Stimulated activated CD4-positive, alpha-beta T cell treated with anti-CD3 and anti-CD28 coated beads, Interleukin-1b, Interleukin-23, amount 100 ng/mL, for 4 hours (primary cell): Measurements from ENCODE around the gene AGT.
"Not testable (repeated sequence)": the region's sequence is repeated elsewhere in the genome, so short reads cannot be mapped to it uniquely, and the experiment has no call there.

Experiments used
- DNase-seq, 2 donors: peaks; one replicate each; pipeline ENCODE4 v3.0.0-alpha.2; 2020; ENCODE audit warnings: low read depth in 2 of 2

AGT gene

DNA sequence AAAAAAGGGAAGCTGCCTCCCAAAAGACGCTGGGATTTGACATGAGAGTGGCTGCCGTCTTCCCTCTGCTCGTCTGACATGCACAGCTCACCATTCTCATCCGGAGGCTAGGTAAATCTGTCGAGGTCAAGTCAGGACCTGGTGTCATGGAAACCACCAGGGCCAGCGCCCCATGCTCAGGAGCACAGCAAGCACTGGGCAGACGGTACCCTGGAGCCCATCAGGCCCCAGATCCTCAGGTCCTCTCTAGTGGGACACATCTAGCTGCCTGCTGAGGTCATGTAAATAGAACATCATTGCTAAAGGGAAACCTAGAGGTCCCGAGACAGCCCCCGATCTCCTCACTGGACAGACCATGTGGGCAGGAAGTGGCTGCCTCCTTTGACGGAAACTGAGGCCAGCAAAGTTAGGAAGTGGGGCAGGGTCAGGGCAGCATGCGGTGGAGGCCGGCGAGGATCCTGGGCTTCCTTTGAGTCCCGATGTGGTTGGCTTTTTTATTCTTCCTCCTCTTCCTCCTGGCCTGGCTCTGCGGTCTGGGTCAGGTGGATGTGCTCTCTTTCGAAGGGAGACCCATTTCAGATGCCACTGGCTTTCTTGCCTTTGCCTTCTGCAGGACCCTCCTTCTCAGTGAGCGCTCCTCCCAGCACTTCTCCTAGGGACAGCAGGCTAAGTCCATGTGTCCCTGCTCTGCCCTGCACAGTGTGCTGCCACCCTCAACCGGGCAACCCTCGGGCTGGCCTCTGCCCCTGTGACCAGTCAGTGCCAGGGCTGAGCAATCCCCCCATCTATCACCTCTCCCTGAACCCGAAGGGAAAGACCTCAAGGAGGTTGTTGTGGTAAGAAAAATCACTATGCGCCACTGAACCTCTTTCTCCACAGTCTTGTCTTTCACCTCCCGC lies 5.9 kb downstream of the AGT start:
- DNase-seq: no peak

DNA sequence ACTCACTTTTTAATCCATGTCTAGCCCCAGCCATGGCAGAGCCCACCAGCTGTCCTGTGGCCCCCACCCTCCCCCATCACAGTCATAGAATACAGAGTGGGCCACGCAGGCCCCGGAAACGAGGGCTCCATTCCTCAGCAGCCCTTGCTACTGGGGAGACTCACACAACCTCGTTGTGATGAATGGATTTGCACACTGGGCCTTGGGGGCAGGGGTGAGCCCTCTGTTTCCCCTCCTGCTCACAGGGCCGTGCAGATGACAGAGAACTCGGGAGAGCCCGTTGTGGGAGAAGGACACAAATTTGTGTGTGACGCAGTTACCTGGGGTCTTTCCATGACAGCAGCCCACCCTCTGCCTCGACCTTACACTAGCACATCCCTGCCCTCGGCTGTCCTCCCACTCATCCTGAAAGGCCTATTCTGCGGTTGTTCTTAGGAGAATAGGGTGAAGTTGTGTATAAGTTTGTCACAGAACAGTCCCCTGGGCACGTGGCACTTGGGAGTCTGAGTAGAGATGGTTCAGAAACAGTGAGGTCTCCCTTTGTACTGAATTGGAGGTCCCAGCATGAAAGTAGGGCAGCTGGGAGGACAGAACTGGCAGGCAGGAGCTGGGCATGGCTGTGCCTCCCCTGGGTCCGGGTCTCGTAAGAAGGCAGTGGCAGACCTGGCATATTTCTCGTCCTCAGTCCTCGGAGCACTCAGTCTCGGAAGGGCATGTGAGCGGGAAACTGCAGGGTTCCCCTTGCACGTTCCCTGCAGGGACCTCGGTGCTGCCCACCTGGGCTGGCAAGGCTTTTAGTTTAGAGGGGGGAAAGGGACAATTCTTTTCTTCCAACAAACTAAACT lies 6.8 kb downstream of the AGT start:
- no peak for DNase-seq

DNA sequence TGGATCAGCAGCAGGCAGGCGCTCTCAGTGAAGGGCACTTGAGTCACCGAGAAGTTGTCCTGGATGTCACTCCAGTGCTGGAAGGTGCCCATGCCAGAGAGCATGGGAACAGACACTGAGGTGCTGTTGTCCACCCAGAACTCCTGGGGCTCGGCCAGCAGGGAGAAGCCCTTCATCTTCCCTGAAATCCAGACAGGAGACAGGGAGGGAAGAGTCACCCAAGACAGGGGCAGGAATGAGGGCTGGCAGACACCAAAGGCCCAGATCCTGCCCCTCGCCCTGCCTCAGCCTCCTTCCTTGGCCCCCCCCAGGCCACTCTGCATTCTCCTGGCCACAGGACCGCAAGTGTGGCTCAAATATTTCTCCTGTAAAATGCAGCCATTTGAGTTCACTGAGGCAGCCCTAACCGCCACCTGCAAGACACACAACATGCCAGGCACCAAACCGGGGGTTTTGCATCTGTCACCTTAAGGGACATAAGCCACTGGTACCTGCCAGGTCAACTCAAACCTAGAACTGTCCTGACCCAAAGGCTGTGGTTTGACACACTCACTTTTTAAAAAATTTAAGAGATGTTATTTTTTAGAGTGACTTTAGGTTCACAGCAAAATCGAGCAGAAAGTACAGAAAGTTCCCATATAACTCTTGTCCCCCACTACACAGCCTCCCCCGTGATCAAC lies 7.8 kb downstream of the AGT start:
- DNase-seq: no peak

DNA sequence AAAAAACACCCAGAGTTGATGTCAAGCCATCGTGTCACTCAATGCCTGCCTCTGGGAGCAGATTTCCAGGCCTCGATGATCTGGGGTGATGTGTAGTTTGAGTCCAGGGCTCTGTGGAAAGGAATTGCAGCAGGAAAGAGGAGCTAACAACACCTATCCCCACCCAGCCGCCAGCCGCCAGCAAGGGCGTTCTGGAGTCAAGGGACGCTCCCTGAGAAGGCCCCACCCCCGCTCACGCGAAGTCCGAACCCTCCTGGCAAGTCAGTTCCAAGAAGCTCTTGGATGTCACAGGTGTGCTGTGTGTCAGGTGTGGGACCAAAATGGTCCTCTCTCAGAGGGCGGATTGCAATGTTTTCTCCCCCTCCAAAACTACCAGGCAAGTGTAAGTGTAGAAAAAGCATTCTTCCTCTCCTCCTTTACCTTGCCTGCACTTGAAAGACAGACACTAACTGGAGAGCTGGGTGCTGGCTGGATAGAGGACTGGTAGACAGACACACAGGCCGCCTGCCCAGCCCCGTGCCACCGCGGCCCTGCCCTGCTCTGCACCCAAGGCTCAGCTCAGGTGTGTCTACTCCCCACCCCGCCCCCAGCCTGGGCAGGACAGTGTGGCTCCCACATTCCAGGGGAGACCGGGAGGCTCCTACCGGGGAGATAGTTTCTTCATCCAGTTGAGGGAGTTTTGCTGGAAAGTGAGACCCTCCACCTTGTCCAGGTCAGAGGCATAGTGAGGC lies 8.5 kb downstream of the AGT start:
- no peak for DNase-seq

DNA sequence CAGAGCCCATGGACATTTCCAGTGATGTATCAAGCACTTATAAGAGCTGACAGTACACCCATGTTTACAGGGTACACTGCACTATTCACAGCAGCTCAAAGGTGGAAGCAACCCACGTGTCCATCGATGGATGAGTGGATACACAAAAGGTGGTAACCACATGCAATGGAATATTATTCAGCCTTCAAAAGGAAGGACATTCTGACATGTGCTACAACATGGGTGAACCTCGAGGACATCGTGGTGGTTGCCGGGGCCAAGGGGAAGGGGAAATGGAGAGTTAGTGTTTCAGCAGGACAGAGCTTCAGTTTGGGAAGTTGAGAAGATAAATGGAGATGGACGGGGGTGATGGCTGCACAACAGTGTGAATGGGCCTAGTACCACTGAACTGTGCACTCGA lies 9.1 kb downstream of the AGT start:
- no peak for DNase-seq

DNA sequence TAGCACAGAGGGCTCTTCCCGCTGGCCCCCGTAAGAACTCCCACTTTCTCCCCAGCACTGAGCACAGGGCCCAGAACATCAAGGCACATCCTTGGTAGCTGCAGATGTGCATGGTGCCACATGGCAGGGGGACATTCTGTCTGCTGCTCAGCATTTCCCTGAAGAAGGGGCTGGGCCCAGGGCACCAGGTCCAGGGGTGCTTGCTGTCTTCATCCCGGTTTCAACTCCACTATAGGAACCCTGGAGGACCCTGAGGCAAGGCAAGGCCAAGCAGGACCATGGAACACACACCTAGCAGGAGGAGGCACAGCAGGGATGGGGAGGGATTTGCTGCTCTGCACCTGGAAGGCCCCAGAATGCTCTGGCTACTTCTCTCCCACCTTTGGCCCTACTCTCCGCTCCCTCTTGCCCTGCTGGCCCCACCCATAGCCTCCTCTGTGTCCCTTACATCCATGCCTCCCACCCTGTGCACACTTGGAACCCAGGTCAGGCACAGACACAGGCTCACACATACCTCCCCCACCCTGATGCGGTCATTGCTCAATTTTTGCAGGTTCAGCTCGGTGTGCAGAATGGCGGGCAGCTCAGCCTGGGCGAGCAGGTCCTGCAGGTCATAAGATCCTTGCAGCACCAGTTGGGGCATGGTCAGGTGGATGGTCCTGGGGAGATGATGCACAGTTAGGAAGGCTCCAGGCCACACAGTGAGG lies 10.1 kb downstream of the AGT start:
- DNase-seq: no peak

DNA sequence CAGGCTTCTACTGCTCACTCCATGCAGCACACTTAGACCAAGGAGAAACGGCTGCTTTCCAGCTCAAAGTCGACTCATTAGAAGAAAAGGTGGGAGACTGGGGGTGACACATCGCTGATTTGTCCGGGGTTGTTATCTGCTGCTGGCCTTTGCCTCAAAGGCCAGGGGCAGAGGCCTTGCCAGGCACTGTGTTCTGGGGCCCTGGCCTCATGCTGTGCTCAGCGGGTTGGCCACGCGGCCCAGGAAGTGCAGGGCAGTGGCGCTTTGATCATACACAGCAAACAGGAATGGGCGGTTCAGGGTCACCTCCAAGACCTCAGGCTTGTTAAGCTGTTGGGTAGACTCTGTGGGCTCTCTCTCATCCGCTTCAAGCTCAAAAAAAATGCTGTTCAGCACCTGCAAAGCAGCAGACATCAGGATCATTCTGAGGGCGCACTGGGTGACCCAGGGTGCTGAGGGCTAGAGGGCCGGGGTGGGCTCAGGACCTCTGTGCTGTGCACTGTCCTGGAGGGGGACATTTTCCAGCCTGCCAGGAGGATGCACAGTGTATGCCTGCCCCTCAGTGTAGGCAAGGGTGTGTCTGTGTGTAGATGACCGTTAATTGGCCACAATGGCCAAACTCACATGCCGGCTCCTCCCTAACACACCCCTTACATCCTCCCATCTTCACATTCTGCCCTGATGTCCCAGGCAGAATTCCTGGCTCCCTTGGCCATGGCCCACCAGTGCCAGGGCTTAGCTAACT lies 10.8 kb downstream of the AGT start:
- no peak for DNase-seq

DNA sequence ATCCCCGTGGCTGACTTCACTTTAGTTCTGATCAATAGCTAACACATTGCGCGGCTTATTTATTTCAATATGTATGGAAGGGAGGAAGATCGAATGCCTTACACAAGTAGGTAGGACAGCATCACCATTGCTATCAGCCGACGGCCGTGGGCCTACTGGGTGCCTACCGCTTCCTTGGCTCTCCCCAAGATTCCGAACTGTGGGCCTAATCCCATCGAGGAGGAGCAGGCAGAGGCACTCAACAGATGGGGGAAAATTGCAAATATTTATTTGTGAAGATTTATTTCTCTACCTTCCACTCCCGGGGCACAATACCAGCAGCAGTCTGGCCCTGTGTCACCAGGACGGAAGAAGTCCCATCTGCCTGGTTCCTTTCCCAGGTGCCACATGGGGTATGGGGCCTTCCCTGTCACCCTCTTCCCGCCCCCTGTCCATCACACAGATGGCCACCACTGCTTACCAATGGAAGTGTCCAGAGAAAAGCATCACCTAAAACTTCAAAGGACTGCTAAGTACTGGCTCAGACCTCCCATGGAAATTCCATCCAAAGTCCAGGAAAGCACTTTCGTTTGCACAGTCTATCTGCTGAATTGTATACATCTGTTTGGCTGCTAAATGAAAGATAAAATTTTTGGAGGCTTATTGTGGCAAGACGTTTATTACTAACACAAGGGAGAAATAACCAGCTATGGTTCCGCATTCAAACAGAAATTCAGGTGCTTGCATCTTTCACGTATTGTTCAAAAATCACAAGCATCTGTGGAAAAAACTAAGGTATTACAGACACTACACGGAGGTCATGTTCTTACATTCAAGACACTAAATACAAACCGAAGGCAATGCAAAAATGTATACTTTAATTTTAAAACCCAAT lies 11.8 kb downstream of the AGT start:
- no peak for DNase-seq

DNA sequence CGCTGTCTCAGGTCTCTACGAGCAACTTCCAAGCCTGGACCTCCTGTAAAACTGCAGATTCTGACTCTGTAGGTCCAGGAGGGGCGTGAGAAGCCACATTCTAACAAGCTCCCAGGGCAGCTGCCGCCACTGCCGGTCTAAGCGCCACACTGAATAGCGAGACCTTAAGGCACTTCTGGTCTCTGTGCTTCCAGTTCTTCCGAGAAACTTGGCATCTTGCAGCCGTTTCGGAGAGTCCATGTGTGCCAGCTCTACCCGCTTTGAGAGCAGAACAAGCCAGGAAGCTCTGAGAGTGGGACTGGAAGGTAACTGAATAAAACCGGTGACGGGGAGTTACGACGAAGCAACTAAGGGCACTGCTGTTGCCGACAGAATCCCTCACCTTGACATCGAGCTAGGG lies 12.5 kb downstream of the AGT start:
- no peak for DNase-seq

DNA sequence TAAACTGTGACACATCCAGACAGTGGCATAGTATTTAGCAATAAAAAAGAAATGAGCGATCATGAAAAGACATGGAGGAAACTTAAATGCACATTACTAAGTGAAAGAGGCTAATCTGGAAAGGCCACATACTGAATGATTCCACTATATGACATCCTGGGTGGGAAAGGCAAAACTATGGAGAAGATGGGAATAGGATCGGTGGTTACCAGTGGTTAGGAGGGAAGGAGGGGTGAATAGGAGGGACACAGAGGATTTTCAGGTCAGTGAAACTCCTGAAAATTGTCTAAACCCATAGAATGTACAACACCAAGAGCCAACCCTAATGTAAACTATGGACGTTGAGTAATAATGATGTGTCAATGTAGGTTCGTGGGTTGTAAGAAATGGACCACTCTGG lies 13.8 kb downstream of the AGT start:
- DNase-seq: no peak

DNA sequence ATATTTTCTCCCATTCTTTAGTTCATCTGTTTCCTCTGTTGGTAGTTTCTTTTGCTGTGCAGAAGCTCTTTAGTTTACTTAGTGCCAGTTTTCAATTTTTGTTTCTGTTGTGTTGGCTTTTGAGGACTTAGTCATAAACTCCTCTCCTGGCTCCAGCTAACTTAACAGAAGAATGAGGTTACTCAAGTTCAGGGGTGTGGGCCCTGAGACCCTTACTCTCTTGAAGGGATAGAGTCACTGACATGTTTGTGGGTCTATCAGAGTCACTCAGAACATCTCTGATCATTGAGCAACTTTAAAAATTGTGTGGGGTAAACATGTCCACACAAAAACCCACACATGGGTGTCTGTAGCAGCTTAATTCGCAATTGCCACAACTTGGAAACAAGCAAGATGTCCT lies 14.2 kb downstream of the AGT start:
- DNase-seq: no peak

DNA sequence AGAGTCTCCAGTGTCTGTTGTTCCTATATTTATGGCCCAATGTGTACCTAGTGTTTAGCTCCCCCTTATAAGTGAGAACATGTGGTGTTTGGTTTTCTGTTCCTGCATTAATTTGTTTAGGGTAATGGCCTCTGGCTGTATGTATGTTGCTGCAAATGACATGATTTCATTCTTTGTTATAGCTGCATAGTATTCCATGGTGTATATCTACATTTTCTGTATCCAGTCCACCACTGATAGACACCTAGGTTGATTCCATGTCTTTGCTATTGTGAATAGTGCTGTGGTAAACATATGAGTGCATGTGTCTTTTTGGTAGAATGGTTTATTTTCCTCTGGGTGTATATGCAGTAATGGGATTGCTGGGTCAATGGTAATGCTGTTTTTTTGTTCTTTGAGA lies 15.0 kb downstream of the AGT start:
- not testable (repeated sequence) for DNase-seq

DNA sequence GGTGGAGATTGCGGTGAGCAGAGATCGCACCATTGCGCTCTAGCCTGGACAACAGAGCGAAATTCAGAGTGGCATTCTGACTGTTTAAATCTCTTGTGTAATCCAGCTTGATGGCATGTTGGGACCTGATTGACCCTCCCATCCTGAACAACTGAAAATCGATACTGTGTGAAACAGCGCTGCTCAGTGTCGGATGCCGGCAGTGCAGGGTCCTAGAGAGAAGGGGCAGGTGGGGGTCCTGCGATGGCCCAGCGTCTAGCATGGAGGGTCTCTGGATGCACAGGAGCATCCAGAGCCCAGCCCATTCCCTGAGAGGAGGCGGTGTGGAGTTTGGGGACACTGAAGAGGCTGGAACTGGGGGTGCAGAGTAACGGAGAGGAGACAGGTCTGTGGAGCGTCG lies 15.8 kb downstream of the AGT start:
- DNase-seq: no peak

DNA sequence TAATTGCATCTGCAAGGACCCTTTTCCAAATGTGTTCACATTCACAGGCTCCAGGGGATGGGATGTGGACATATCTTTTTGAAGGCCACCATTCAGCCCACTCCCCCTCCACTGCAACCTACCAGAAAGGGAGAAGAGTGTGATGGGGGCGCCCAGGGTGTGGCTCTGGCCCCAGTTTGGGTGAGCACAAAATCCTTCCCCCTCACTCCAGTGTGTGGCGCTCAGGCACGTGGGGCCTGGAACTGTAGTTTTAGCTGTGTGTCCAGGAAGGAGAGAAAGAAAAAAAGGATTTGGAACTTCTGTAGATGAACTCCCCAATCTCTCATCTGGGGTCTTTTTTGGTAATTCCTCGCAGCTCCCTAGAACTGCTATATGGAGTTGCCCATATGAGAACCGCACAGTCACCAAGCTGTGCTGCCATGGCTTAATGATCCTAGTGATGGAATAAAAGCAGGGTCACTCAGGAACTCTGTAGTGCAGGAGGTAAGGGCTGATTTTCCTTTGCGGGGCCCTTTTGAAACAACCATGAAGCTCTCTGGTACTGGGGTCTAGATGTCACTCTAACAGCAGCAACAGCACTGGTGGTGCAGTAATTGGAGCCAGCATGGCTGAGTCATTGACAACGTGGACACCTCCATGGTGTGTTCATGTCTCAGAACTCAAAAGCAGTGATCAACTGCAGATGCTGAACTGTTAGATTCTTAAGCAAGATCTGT lies 17.0 kb downstream of the AGT start:
- no peak for DNase-seq

DNA sequence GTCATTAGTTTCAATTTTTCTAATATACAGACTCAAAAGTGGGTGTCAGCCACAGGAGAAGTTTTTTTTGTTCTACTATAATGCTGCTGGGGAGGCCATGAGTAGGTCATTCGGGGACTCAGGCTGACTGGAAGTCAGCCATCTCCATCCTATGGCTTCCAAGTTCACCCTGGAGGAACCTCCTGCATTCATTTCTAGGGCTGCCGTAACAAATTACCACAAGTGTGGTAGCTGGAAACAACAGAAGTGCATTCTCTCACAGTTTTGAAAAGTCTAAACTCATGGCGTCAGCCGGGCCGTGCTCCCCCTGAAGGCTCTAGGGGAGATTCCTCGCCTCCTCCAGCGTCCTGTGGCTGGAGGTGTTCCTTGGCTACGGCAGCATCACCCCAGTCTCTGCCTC lies 17.7 kb downstream of the AGT start:
- DNase-seq: no peak

DNA sequence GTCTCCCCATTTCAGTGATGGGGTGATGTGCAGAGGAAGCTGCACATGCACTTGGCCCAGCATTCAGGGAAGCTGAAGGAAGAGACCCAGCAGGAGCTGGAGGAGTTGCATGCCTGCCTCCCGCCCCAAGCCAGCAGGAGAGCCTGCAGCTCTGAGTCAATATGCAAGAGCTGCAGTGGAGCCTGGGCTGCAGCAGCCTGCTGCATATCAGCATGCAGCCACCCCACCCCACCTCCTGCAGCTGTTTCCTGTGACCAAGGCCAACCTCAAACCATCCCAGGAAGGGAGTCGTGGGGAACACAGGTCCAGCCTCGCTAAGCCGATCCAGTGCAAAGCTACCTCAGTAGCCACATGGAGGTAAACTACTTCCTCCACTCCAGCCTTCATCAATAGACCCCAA lies 18.9 kb downstream of the AGT start:
- no peak for DNase-seq

DNA sequence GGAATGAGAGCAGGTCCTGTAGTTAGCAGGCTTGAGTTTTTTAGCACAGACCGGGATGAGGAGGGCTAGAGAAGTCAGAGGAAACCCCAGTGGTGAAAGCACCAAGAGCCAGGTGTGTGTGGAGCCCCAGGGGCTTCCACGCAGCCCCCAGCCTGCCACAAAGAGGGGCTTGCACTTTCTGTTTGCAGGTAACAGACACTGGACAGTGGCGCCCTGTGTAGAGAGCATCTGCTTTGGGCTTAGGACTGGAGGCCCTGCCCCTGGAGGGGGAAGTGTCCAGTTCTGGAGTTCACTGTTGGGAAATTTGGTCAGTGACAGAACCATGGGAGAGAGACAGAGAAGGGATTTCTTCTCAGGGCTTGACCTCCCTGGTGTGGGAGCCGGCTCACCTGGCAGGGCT lies 19.5 kb downstream of the AGT start:
- DNase-seq: no peak

DNA sequence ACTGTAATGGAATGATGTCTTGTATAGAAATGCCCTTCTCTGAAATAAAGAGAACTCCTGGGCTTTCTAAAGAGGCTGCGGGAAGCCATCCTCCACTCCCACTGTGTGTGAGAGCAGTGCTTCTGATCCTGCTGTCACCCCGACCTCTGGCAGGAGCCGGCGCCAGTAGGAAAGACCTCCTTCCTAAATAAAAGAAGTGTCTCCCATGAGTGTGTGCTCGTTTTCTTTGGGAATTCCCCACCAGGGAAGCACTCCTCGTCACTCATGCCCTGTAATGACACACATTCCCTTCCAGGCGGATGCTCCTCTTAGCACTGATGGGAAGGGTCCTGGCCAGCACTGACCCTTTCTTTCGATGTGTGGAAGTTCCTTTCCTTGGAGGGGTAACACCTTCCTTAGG lies 20.1 kb downstream of the AGT start:
- DNase-seq: no peak

DNA sequence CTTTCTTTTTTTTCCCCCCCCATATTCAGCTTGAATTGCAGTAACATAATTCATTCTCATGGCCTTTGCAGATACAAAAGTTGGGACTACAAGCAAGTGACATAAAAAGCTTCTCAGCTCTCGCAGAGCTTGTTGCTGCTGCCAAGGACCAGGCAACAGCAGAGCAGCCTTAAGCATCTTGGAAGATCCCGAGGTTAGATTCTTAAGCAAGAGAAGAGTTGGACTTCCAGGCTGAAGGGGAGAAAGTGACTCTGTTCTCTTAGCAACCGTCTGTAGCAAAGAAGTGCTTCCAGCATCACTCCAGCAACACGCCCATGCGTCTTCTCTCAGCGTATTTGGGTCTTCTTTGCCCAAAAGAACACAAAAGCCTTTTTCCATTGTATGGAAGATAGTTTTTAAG lies 20.7 kb downstream of the AGT start:
- no peak for DNase-seq
